Lower lobe of right lung (tissue), 2 donors: ENCODE measurements around the gene STAB2. TPM values are rescaled to one million over a fixed set of nuclear protein-coding genes. Genes with fewer than 3 reads are reported as not detected.

Source experiments
- ATAC-seq, 2 donors: fragments of 200-7000 bp; cut with Tn5 transposase; one replicate each; pipeline ENCODE4 v1.9.1; 2020 to 2022; ENCODE audit warnings: mild to moderate bottlenecking in 2 of 2, moderate library complexity in 2 of 2
- DNase-seq: peaks from one replicate; pipeline ENCODE4 v3.0.0-alpha.2; 2020
- H3K27ac ChIP-seq: fragments of 200-600 bp; one replicate; pipeline ENCODE4 v1.8.0; 2022
- H3K27me3 ChIP-seq: fragments of 200-600 bp; one replicate; pipeline ENCODE4 v1.8.0; 2022; ENCODE audit warnings: low read depth
- H3K36me3 ChIP-seq: fragments of 200-600 bp; one replicate; pipeline ENCODE4 v1.8.0; 2022; ENCODE audit warnings: mild to moderate bottlenecking
- H3K4me1 ChIP-seq: fragments of 200-600 bp; one replicate; pipeline ENCODE4 v1.8.0; 2022
- H3K4me3 ChIP-seq: fragments of 200-600 bp; one replicate; pipeline ENCODE4 v1.8.0; 2022; ENCODE audit warnings: mild to moderate bottlenecking
- H3K9me3 ChIP-seq: fragments of 200-600 bp; one replicate; pipeline ENCODE4 v1.8.0; 2022
- intact Hi-C: fragments of 100-400 bp; cut with DNase I; formaldehyde crosslinking; loops from one replicate; pipeline ENCODE4 v1.11.0; 2022
- long read RNA-seq: library from polyadenylated mRNA; unstranded; transcript quantifications from one replicate; pipeline ENCODE4 v2.0.0, GENCODE V29; 2021
- total RNA-seq: library from RNA; stranded (reverse); fragmentation: NEBNext Ultra II Directional; extraction: Animal tissue kit (Norgen Biotek cat#: 25700); gene quantifications from one replicate; pipeline ENCODE4 v1.2.1, GENCODE V29; 2021
- TF ChIP-seq, protein P1 (sequence below): fragments of 200-600 bp; IDR thresholded peaks from one replicate; pipeline ENCODE4 v1.8.0; 2022; ENCODE audit warnings: antibody characterized with exemption, mild to moderate bottlenecking
- donor health status: DM: no; HTN: yes; CAD: no; lungs with severe emphysema.

STAB2 gene, protein sequence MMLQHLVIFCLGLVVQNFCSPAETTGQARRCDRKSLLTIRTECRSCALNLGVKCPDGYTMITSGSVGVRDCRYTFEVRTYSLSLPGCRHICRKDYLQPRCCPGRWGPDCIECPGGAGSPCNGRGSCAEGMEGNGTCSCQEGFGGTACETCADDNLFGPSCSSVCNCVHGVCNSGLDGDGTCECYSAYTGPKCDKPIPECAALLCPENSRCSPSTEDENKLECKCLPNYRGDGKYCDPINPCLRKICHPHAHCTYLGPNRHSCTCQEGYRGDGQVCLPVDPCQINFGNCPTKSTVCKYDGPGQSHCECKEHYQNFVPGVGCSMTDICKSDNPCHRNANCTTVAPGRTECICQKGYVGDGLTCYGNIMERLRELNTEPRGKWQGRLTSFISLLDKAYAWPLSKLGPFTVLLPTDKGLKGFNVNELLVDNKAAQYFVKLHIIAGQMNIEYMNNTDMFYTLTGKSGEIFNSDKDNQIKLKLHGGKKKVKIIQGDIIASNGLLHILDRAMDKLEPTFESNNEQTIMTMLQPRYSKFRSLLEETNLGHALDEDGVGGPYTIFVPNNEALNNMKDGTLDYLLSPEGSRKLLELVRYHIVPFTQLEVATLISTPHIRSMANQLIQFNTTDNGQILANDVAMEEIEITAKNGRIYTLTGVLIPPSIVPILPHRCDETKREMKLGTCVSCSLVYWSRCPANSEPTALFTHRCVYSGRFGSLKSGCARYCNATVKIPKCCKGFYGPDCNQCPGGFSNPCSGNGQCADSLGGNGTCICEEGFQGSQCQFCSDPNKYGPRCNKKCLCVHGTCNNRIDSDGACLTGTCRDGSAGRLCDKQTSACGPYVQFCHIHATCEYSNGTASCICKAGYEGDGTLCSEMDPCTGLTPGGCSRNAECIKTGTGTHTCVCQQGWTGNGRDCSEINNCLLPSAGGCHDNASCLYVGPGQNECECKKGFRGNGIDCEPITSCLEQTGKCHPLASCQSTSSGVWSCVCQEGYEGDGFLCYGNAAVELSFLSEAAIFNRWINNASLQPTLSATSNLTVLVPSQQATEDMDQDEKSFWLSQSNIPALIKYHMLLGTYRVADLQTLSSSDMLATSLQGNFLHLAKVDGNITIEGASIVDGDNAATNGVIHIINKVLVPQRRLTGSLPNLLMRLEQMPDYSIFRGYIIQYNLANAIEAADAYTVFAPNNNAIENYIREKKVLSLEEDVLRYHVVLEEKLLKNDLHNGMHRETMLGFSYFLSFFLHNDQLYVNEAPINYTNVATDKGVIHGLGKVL (N-terminal part only)
- 1.4 TPM for total RNA-seq
- long read RNA-seq, partial matches to known transcripts = 1 of 2 reads
- long read RNA-seq, other reads (novel, unspliced or antisense) = 1 of 2 reads

DNA sequence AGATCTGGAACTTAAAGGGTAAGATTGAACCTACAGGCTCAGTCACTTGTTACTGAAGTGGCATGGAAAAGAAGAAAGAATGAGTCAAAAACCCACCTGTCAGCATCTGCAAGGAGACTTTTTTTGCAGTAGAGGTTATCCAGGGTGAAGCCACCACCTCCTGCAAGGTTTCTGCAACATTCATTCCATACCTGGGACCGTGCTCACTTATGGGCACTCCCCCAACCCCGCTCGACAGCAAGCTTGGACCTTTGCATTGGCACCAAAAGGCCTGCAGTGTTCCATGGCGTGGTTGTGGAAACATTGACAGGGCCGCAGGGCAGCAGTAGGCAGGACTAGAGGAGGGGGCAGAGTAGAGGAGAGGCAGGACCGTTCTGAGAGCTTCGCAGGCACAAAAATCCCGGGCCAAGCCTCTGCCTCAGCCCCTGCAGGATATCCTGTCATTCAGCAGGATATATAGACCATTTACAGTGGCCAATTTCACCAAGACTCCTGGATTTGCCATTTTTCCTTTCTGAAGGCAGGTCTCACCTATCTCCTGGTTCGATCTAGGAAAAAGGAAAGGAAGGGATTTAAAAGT is at the start of gene STAB2:
STAB2 (plus strand) TSS at position 483 of the 580 bp plus-strand sequence. CDS start 204 bp downstream, outside the sequence.
- H3K4me1 ChIP-seq = no peaks in the 10 kb centered on the region
- H3K36me3 ChIP-seq = no peaks in the 10 kb centered on the region
- ATAC-seq (no peak), DNase-seq (no peak)
- H3K9me3 ChIP-seq = no peaks in the 10 kb centered on the region
- H3K4me3 ChIP-seq = no peak within 1 kb of the TSS
- H3K27me3 ChIP-seq = no peaks in the 10 kb centered on the region
- no peak within 1 kb of the TSS for H3K27ac ChIP-seq
- intact Hi-C loops = no loop called here
- TF ChIP-seq, protein P1, sequence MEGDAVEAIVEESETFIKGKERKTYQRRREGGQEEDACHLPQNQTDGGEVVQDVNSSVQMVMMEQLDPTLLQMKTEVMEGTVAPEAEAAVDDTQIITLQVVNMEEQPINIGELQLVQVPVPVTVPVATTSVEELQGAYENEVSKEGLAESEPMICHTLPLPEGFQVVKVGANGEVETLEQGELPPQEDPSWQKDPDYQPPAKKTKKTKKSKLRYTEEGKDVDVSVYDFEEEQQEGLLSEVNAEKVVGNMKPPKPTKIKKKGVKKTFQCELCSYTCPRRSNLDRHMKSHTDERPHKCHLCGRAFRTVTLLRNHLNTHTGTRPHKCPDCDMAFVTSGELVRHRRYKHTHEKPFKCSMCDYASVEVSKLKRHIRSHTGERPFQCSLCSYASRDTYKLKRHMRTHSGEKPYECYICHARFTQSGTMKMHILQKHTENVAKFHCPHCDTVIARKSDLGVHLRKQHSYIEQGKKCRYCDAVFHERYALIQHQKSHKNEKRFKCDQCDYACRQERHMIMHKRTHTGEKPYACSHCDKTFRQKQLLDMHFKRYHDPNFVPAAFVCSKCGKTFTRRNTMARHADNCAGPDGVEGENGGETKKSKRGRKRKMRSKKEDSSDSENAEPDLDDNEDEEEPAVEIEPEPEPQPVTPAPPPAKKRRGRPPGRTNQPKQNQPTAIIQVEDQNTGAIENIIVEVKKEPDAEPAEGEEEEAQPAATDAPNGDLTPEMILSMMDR = no peak

DNA sequence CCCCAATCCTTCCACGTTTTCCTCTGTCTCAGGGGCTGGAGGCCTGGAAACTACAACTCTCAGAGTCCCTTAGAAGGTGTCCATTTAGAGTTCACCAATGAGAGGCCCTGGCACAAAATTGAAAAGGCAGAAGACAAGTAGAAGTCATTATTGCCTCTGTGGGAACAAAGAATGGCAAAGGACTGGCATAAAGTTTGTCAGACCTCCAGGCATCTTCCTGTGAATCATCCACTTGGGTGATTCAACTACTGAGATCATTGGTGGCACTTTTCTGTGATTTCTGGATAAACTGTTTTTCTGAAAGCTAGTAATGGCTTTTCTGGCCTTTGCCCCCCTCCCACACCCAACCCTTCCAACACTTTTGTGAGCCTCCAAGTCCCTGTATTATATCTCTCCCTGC is 48.7 kb upstream of the STAB2 start:
- DNase-seq = no peak
- Histone ChIP-seq H3K27ac (no peak overlapping the region), H3K27me3 (no peaks in the 10 kb centered on the region), H3K9me3 (no peaks in the 10 kb centered on the region), H3K4me1 (no peaks in the 10 kb centered on the region), H3K36me3 (no peaks in the 10 kb centered on the region), H3K4me3 (no peak overlapping the region)
- TF ChIP-seq, protein P1 = no peak
- no peak for ATAC-seq
- intact Hi-C loops = no loop called here

DNA sequence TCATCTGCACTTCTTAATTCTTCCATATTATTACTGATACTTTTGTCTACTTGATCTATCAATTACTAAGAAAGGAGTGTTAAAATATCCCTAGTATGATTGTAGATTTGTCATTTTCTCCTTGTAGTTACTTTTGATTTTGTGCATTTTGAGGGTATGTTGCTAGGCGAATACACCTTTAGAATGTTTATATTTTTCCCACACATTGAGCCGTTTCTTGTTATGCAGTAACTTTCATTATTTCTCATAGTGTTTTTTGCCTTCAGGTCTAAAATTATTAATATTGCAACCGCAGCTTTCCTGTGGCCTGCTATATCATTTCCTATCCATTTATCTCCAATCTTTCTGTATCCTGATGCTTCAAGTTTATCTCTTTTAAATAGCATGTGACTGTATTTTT is 46.8 kb upstream of the STAB2 start:
- intact Hi-C loops = loop anchor here (10.0 kb wide), 1 partner anchor 596 kb away; no protein-coding TSS in a partner anchor
- DNase-seq = no peak
- no peak for ATAC-seq
- TF ChIP-seq, protein P1 = no peak
- Histone ChIP-seq H3K9me3 (no peaks in the 10 kb centered on the region), H3K4me1 (no peaks in the 10 kb centered on the region), H3K27ac (no peak overlapping the region), H3K27me3 (no peaks in the 10 kb centered on the region), H3K36me3 (no peaks in the 10 kb centered on the region), H3K4me3 (no peak overlapping the region)

DNA sequence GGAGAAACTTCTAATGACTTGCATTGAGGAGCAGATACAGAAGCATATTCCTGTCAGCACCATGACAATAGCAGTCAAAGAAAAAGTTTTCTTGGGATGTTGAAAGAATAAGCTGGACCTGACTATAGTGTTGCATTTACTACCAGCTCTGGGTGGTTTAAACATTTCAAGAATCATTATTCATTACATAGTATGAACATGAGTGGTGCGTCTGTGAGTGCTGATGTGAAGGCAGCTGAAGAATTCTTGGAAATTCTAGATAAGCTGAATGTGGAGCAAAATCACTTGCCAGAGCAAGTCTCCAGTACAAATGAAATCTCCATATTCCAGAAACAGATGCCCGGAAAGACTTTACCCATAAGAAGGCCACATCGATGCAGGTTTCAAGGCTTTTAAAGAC is 45.0 kb upstream of the STAB2 start:
- intact Hi-C loops = loop anchor here (10.0 kb wide), 1 partner anchor 597 kb away; no protein-coding TSS in a partner anchor
- ATAC-seq = no peak
- Histone ChIP-seq H3K36me3 (no peaks in the 10 kb centered on the region), H3K27me3 (no peaks in the 10 kb centered on the region), H3K9me3 (no peaks in the 10 kb centered on the region), H3K4me3 (no peak overlapping the region), H3K4me1 (no peaks in the 10 kb centered on the region), H3K27ac (no peak overlapping the region)
- no peak for DNase-seq
- TF ChIP-seq, protein P1 = no peak
